ENCODE data around the gene C11orf58.

The C11orf58 gene

DNA sequence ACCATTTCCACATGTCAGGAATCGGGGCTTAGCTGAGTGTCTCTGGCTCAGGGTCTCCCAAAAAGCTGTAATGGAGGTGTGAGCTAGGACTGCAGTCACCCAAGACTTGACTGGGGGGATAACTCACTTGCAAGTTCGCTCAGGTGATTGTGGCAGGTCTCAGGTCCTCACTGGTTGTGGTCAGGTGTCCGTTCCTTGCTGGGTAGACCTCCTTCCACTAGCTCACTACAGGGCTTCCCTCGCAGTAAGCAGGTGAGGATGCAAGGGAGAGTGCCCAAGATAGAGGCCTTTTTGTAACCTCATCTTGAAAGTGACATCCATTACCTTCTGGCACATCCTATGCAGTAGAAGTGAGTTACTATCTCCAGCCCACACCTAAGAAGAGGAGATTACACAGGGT, 29.5 kb downstream of the C11orf58 start:
- DNase-seq (ENCODE audit: low read depth in 2 of 2, low spot score in 1 of 2), result no peak

- no peak for DNase-seq (ENCODE audit: low read depth in 2 of 2, low spot score in 1 of 2)
Measured at GRCh38 chr11:16769386-16769785, 30.9 kb downstream of the C11orf58 start.

DNA sequence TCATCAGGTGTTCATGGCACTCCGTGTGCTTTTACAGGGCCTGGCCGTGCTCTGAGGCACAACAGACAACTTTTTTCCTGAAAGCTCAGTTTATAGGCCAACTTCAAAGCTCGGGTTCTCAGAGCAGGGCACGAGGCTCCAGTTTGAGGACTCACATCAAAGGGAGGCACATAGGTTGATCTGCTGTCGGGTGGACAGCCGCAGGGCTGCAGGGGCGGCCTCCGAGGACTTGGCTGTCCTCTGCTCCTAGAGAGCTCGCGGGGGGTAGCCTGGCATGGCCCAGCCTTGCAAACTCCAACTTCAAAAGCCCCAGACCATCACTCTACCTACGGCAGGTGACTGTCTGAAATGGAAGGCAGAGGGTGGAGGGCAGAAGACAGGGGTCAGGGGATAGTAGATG, 31.6 kb downstream of the C11orf58 start:
- no peak for DNase-seq (ENCODE audit: low read depth in 2 of 2, low spot score in 1 of 2)

DNA sequence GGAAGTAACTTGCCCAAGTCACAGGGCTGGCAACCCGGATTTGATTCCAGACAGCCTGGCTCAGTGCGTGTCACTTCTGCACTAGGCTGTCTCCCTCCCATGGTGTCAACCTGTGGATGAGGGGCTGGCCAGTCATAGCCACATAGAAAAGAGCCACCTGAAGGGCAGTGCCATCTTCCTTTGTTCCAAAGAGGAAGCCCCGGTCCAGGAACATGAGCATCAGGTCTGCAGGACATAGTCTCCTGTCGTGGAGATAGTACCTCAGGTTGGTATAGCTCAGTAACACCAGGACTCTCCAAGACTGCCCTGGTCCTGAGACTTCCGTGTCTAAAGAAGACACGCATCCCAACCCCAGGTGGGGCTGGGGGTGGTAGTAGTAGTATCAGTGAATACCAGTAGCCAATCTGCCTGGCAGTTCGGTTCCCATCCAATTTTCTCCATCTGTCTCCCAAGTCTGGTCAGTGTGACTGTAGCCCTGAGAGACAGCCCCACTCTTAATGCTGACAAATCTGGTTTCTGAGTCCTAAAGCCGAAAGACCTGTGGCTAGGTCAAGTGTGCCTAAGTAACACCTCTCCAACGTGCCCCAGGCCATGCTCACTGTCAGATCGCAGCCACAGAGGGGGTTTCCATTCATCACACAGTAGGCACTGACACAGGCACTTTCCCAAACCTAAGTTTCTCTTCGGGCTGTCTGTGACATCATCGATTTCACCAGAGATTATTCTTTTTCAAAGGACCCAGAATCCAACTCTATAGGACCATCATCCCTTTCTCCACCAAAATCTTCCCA, 33.1 kb downstream of the C11orf58 start:
- no peak for DNase-seq (ENCODE audit: low read depth in 2 of 2, low spot score in 1 of 2)

DNA sequence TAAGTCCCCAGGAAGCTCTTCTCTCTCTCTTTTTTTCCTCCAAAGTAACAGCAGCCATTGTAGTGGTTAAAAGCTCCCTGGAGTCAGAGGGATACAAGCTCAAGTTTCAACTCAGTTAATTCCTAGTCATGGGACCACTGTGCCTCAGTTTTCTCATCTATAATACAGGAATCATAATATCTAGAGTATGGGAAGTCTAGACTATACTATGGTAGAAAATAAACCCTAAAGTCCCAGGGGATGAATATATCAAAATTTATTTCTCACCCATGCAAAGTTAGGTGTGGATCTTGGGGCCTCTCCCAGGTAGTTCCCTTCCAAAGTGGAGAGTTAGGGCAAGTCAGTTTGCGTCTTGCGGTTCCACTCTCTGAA, 33.7 kb downstream of the C11orf58 start:
- no peak for DNase-seq (ENCODE audit: low read depth in 2 of 2, low spot score in 1 of 2)

DNA sequence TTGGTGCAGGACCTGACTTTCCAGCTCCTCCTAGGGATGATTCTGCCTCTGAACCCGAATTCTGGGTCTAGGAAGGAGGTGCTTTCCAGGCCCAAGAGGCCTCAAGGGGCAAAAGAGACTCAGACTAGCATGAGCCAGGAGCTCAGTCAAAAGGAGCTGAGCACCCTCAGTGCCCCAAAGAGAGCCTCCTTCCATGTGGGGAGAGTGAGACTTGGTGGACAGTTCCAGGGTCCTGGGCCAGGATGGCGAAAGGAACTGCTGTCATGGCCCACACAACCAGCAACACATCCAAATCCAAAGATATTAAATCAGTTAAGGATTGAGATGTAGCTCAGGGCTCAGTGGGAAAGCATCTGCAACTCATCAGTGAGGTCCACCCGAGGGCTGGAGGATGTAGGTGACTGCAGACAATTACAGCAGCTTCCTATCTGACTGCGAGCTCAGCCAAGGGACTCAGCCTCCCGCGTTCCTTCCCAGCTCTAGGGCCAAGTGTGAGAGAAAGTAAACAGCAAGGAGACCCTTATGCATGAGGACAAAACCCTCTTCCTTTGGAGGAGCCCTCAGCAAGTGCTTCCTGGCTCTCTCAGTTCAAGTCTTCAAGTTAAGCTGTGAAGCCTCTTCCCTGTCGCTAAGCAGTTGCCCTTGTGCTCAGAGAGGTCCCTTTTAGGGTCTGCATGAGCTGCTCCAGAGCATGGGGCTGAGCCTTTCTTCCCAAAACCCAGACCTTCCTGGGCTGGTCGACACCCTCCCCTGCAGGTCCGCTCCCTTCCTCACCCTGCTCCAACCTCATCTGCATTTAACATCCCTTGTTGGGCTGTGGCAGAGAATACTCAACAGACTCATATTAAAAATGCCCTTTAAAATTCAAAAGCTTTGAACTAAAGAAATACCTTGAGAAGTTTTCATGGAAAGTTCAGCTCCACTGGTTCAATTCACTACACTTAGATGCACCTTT, 35.8 kb downstream of the C11orf58 start:
- no peak for DNase-seq (ENCODE audit: low read depth in 2 of 2, low spot score in 1 of 2)

DNA sequence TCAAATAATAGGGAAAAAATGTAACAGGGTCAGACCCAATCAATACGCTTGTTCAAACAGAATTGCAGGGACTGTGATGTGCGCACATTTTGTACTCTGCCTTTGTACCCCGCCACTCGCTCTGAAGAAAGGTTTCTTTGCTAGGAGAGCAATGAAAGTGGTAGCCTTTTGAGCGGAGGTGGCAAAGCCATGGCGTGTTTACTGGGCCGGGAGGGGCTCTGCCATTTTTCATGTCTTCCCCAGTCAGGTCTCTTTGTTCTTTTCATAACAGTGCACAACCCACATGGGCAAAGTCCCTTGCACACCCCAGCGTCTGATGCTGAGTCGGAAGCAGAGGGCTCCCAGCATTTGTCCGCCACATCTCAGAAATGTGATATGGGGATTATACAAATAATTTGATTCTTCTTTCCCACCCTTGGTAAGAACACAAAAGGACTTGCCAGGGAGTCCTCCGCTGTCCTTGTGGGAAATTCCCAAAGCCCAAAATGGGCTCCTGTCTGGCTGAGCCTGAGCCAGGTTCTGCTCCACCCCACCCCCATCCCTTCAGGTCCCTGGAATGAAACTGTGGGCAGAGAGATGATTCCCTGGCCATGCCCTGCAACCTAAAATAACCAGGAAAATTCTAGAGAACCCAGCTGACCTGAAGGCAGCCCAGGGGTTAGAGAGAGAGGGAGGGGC, 36.6 kb downstream of the C11orf58 start:
- no peak for DNase-seq (ENCODE audit: low read depth in 2 of 2, low spot score in 1 of 2)

DNA sequence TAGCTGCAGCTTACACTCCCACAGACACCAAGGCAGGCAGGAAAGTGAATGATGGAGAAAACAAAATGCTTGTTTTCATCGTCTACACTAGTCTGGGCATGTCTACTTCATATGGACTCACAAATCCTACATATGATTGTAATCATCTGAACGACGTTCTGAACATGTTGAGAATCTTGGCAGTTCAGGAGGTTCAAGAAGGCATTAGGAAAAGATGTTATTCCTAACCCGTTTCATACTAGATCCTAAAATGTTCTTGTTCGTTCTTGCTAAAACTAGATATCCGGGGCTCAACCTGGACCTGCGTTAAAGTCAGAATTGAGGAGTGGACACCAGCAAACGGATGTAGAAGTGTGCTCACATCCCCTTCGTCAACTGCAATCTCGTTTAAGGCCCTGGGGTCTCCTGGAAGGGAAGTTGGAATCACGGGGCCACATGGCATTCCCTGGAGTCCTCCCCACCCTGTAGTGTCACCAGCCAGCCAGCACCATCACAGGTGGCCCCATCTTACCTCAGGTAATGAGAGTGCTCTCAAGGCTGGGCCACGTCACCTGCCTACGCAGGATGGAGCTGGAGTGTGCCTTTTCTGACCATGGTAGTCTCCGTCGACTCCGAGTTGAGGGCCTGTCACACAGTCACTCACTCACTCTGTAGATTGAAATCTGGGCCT, 37.3 kb downstream of the C11orf58 start:
- DNase-seq (ENCODE audit: low read depth in 2 of 2, low spot score in 1 of 2), result no peak

GRCh38 chr11:16776711-16777612, 38.5 kb downstream of the C11orf58 start:
- no peak for DNase-seq (ENCODE audit: low read depth in 2 of 2, low spot score in 1 of 2)

DNA sequence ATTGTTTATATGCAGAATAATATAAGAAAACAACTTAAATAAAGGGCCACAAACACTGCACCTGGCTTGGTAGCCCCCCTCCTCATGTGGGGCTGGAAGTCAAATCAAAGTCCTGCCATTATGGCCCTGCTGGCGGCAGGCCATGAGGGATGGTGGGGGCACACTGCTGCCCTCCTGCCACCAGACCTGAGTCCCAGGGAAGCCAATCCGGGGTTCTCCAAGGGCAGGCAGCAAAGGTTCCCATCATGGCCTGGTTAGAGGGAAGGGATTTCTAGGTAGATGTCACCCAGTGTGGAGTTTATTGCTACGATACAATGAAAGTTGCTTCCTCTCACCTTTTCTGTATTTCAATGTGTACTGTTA, 39.1 kb downstream of the C11orf58 start:
- no peak for DNase-seq (ENCODE audit: low read depth in 2 of 2, low spot score in 1 of 2)

DNA sequence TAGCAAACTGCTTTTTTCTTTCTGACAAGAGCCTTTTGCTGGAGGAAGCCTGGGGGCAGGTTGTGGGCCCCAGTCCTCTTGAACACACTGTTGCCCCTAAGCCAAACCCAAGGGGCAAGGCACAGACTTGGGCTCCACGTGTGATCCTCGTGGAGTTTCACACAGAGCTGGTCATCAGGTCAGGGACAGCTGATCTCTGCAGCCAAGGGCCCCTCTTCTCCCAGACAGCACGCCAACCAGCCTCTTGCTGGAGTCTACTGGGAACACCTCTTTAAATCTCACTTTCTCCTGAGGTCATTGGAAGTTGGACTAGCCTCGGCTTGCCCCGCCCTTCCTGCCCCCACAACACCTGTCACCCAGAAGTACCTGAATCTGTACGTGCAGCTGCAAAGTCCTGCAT, 39.8 kb downstream of the C11orf58 start:
- no peak for DNase-seq (ENCODE audit: low read depth in 2 of 2, low spot score in 1 of 2)

- DNase-seq (ENCODE audit: low read depth in 2 of 2, low spot score in 1 of 2), result no peak
Measured at GRCh38 chr11:16778876-16779275, 40.4 kb downstream of the C11orf58 start.

- no peak for DNase-seq (ENCODE audit: low read depth in 2 of 2, low spot score in 1 of 2)
Measured at GRCh38 chr11:16779436-16779835, 41.0 kb downstream of the C11orf58 start.

DNA sequence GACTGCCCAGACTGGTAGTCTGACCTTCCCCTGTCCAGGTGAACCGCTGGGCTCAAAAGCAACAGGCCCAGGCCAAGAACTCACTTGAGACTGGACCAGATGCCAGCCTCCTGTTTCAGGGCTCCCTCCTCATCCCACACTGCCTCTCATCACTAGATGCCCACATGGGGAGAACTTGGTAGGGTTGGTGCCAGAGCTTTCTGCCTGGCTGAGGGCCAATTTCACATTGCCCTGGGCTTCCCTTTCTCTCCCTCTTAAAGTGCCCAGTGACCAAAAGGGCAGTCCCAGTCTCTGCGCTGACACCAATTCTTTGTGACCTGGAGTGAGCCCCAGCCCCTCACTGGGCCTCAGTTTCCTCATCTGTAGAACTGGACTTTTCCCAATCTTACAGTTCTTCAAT, 41.7 kb downstream of the C11orf58 start:
- no peak for DNase-seq (ENCODE audit: low read depth in 2 of 2, low spot score in 1 of 2)

GRCh38 chr11:16780698-16781550, 42.5 kb downstream of the C11orf58 start:
- DNase-seq (ENCODE audit: low read depth in 2 of 2, low spot score in 1 of 2), result no peak

DNA sequence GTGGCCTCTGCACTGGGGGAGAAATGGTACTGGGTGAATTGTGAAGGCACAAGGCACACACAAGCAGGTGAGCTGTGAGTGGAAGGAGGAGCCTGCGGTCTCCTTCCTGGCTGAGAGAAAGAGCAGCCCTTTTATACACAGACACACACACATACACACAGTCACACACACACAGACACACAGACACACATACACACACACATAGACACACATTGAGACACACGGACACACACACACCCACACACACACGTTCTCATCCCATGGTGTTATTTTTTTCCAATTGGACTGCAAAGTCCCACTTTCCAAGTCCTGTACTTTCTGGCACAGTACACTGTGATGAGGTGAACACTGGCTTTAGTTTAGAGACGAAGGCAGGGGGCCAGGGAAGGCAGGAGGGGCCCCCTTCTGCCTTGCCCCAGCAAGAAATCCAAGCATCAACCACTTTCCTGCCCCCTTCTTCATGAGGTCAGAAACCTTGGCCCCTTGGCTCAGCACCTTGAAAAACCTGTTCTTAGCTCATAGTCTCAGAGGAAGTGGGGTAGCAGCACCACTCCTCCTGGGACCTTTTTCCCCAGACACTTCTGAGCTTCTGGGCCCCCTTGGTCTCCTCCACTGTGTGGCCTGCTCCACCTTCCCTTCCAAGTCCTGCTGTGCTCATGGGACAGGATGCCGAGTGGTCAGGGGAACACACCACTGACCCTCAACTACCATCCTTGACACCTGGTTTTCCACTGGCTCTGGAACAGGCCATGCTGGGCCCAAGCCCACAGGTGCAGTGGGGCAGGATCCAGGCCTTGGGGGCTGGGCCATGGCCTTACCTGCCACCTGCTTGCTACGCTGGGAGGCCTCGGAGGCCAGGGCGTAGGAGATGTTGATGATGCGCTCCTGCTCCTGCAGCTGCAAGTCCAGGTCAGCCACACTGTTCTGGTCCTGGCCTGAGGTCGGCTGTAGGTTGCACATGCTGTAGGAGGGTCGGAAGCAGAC, 43.8 kb downstream of the C11orf58 start:
- no peak for DNase-seq (ENCODE audit: low read depth in 2 of 2, low spot score in 1 of 2)

DNA sequence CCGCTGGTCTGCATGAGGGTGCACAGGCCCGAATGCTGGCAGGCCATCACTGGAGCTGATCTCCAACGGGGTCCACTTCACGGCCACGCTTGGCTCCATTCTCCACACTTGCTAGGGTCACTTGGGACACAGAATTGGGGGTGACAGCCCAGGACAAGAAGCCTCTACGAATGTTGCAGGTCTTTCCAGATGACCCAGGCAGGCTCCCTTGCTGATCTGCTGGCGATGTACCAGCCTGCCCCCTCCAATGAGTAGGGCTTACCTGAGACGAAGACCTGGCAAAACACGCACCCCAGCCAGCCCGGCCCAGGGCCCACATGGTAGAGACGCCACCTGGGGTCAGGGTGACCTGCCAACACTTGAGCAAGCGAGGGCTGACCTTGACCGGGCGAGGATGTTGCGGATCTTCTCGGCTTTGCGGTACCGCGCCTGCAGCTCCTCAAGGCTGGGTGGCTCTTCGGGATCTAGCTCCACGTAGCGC, 44.9 kb downstream of the C11orf58 start:
- no peak for DNase-seq (ENCODE audit: low read depth in 2 of 2, low spot score in 1 of 2)

DNA sequence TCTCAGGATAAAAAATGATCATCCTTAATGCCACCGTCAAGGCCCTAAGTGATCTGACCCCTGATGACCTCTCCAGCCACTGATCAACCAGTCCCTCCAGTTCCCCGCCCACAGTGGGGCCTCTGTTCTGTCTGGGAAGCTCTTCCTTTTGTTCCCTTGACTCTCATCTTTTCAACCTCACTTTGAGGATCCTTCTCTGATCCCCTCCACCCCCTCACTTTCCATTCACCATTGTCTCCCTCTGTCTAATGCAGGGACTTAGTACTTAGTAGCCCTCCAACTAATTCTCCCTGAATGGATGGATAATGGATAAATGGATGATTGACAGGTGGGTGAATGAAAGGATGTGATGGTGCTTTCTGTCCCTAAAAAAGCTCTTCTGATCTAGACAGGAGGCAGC, 45.6 kb downstream of the C11orf58 start:
- DNase-seq (ENCODE audit: low read depth in 2 of 2, low spot score in 1 of 2), result no peak
